ENCODE measurements around the gene TTC4.

The TTC4 gene

DNA sequence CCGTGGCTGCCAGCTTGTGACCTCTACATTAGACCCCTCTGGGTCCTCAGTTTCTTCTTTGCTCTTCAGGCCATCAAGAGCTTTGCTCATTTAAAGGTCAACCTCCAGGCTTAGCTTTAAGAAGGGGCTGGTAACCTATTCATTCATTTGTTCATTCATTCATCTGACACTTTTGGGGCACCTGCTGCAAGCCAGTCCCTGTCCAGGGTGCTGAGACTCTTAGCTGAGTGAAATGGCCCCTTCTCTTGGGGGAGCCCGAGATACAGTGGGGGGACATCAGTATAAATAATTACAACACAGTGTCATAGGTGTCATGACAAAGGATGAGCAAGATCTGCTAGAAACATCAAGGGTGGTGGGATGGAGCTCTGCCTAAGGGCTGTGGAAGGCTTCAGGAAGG is 10.5 kb upstream of the TTC4 start:
- no peak for DNase-seq

DNA sequence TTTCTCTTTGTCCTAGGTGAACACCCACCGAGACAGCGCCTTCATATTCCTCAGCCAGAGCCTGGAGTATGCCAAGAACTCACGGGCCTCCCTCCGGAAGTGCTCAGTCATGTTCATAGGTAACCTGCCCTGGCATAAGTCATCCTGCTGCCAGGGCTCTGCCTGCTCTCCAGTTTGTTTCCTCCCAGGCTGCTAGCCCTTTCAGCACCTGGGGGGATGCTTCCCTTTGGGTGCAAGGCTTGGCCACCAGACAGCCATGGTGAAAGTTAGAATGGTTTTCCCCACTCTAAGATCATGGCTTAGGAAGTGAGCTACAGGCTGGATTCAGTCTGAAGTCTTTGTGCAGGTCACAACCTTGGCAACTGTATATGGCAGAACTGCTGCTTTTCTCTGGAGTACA is 9.2 kb upstream of the TTC4 start:
- no peak for DNase-seq

DNA sequence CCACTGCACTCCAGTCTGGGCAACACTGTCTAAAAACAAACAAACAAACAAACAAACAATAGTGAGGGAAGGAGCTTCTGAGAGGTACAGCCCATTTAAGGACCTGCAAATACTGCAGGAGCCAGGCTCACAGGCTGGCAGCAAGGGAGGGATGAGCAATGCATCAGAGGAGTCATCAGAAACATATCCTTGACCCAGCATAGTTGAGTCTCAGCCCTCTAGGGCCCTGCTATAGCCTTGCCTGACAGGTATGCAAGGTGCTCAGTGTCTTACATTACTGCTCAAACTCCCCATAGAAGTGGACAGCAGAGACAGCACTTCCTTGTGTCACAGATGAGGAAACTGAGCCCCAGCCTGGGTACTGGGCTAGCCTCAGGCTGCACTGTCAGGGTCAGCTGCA is 7.3 kb upstream of the TTC4 start:
- DNase-seq: no peak

DNA sequence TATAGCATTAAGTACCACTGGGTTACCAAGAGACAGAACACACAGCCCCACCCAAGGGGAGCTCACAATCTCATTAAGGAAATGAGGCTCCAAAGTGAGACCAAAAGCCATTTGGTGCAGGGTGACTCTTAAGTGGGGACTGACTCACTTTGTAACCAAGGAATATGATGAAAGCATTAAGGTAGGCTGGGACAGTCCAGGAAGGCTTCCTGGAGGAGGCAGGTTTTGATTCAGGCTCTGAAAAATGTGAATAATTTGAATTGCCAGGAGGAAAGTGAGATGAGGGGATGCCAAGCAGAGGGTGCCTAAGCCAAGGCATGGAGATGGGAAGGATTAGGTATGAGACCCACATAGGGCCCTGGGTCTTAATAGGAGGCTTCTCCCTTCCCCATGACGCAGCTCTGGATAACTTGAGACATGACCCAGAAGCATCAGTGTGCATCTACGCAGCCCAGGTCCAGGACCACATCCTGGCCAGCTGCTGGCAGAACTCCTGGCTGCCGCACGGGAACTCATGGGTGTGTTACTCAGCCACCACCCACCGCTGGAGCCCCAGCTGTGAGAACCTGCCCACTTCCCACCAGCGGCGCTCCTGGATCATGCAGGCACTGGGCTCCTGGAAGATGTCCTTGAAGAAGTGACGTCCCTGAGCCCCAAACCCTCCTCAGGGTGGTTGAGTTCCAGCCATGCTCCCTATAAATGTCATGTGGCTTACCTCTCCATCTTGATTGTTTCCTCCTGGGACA is 5.9 kb upstream of the TTC4 start:
- no peak for DNase-seq

DNA sequence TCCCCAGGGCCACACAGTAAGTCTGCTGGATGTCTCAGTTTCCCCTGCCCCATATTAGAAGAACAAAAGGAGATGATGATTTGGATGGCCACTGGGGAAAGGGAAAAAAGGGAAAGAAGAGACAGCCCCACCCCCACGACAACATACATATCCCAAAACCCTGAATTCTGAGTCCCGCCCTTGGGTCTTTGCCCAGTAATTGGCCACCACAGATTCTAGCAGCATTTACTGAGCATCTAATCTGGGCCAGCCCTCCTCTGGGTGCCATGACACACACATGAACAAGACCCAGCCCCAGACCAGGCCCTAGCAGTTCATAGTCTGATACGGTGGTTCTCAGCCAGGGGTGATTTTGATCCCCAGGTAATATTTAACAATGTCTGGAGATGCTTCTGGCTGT is 5.2 kb upstream of the TTC4 start:
- no peak for DNase-seq

DNA sequence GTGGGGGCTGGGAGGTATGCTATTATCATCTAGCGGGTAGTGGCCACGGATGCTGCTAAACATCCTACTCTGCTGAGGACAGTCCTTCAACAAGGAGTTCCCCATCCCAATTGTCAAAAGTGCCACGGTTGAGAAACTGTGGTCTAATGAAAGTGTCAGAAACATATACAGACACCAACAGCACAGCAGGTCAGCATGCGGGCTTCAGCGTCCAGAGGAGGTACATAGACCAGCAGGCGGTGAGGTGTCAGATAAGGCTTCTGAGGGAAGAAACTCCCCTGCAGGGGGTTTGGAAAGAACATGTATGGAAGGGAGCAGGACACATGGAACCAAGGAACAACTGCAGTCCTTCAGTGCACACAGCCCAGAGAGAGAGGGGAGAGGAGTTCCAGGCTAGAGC is 4.8 kb upstream of the TTC4 start:
- DNase-seq: no peak

DNA sequence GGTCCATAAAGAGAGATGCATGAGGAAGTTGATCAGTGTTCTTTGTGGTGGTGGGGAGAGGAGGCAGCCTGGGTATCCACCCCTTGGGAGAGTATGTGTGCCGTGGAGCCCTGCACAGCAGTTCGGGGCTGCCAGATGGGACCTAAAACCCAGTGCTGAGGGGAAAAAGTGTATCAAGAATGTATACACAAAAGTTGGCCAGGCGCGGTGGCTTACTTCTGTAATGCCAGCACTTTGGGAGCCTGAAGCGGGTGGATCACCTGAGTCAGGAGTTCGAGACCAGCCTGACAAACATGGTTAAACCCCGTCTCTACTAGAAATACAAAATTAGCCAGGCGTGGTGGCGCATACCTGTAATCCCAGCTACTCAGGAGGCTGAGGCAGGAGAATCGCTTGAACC is 4.1 kb upstream of the TTC4 start:
- DNase-seq: no peak

DNA sequence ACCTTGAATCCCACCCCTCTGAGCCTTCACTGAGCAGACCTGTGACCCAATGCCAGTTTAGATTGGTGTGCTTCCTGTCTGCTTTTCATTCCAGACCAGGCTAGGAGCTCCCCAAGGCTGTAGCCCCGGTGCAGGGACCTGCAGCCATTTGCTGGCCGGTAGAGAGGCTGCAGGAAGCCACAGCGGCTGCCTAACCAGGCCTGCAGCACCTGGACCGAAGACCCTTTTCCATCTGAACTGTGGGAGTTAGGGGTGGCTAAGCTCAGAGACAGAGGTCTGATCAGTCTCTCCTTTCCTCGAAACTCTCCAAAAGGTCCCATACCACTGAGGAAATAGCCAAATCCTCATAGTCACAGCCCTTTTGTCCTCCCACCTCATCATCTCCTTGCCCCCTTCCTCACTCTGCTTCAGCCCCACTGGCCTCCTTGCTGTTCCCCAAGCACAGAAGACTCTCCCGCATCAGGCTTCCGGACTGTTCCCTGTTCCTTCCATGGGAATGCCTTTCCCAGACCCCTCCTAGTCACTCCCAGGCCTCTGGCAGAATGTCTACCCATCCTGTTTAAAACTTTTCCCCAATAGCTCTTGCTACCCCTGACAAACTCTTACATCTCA is 674 bp upstream of the TTC4 start:
- no peak for DNase-seq

DNA sequence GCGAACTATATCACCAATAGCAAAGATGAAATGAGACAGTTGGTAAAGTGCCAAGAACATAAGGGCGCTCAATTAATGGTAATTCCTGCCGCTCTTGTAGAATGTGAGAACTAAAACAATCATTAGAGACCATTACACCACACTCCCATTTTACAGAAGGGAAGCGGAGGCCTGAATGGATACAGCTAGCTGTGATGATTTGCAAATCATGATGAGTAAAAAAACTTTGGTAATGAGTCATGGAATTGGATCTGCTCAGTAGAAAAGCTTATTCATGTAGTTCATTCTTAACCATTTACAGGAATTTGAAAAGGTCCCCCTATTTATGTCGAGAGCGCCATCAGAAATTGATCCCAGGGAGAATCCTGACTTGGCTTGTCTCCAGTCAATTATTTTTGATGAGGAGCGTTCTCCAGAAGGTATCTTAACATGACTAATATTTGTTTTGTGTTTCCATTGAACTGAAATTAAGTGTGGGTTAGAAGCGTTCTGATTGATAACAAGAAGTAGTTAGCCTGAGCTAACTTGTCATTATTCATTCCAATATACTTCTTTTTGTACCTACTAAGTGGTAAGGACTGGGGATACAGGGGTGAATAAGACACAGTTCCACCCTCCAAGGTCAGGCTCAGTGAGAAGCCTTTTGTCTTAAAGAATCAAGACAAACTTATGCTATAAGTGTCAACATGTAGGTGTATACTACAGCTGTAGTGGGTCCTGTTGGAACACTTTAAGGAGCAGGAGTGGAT is 812 bp downstream of the TTC4 start:
- DNase-seq: peak; percentile 60 to 88 (median 77)

DNA sequence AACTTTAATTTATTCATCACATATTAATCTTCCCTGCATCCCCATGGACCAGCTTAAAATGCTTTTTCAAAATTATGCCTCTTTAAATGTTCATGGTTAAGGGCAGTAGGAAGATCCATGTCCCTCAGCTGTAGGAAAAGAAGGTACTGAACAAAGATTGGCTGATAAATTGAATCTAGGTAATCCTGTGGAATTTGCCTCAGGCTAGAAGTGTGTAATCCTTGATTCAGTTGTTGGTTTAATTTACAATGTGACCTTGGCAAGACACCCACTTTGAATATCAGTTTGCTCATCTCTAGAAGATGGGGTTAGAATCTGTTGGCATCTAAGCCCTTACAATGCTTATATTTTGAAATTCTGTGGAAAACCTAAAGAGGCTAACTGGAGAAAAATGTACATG is 6.1 kb downstream of the TTC4 start:
- no peak for DNase-seq

DNA sequence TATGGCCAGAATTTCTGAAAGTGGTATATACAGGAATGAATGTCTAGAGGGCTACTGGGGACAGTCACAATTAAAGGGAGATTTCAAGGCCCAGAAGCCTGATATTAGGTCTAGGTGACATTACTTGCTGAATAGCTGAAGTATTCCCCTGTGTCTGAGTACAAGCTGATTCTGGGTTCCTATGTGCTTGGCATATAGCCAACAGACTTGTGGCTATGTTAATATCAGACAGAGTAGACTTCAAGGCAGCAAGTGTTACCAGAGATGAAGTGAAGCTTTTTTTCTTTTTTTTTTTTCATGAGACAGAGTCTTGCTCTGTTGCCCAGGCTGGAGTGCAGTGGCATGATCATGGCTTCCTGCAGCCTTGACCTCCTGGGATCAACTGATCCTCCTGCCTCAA is 8.3 kb downstream of the TTC4 start:
- DNase-seq: no peak

DNA sequence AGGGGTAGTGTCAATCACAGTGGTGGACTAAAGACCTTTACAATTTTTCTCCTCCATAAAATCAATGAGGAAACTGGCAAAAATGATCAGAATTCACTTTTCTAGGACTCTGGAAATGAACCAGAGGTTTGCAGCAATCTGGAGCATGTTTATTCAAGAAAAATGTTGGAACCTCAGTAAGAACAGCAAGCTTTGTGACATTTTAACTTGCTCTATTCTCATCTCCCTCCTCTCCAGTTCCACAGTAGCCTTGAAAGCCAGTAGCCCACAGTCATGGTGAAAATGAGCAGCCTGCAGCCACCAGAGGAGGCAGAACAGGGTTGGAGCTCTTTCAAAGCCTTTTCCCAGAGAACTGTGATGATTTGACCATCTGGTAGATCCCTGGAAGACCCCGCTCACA is 9.1 kb downstream of the TTC4 start:
- no peak for DNase-seq

DNA sequence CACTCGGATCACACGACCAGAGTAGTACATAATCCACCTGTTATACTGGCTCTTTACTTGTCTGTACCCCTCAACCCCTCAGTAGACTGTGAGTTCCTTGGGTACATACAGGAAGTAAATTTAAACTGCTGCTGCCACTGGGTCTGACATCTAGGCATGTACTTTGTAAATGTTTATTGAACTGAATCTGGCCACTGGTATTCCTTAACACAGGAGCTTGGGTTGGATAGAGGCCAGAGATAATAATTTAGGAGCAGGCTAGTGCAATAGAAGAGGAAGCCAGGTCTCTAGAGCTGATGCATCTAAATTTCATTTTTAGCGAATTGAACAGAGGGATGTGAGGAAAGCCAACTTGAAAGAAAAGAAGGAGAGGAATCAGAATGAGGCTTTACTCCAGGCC is 12.4 kb downstream of the TTC4 start:
- DNase-seq: no peak

DNA sequence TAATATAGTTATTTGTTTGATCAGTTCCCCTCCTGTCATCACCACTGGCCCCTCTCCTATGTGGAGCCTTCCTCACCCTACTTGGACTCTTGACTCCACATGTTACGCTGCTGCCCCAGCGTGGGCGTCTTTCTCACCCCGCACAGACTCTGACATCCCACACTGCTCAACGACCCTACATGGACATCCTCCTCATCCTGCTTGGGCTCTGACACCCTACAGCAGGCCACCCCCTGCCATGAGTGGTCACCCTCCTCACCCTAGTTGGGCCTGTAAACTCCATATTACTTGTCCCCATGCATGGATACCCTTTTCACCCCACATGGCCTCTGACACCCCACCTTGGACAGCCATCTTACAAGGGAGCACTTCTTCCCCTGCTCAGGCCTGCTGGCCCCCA is 21.0 kb downstream of the TTC4 start:
- no peak for DNase-seq

DNA sequence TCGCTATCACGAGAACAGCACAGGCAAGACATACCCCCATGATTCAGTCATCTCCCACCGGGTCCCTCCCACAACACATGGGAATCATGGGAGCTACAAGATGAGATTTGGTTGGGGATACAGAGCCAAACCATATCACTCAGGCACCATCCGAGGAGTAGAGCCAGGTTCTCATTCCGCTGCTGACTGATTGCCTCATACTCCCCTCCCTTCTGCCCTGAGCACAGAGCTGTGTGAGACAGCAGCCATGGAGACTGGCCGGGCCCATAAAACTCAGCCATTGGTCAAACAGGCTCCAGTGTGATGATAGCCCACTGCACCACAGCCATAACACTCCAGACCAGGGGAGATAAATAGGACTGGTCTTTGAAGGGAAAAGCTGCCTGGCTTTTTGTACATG is 22.6 kb downstream of the TTC4 start:
- no peak for DNase-seq

DNA sequence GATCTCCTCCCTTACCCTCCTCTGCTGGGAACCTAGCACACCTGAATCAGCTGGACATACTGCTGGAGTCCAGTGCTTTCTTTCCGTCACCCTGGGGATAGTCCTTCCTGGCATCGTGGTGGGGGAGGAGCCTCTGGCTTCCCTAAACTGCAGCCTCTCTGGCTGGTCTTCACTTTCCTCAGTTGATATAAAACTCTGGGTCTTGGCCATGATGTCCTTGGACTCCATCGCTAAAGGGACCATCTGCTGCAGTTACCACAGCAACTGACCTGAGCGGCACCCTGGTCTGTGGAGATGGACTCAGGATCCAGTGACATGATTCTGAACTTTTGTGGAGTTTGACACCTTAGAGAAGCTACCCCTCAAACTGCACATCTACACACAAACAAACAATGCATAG is 25.9 kb downstream of the TTC4 start:
- DNase-seq: no peak

DNA sequence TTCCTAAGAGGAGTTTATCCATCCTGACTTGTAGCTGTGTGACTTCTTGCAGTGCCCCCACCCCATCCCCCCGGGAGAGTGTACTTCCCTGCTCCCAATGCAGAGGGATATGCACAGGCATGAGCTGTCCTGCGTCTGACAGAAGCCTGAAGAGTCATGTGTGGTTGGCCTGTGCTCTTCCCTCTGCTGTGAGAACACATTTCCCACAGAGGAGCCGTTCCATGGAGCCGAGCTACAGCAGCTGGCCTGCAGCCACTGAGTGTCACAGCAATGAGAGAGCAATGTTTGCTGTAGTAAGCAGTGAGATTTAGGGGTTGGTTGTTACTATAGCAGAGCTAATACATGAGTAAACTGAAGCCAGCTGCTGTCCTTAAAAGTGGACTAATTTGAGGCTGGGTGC is 26.6 kb downstream of the TTC4 start:
- no peak for DNase-seq

DNA sequence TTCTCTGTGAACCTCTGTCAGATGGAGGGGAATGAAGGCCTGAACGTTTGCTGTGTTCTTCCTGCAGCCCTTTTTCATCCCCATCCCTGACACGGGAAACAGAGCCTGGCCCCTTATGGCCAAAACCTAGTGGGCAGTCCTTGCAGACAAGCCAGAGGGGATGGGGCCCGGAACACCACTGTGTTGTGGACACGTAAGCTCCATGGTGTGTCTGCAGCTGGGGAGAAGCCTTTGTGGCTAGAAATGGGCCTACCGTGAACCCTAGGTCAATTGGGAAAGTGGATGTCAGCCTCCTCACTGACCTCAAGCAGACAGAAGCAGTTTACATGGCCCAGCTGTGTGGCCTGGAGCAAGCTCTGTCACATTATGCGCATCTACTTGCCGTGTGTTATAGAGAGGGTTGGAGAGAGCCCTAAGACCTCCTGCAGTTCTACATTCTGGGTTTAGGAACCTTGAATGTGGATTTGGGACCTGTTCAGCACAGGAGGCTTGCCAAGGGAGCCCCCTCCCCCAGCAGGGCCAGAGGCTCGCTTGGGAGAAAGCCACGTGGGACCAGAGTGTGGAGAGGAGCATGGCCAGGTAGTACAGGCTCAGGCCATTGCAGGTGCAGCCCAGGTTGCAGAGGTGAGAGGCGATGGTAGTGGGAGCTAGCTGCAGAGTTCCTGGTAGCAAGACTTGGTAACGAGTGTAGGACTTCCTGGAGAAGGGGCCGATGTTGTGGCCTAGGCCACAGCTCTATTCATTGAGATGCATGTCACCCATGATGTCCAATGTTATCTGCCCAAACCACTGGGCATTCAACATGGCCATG is 28.0 kb downstream of the TTC4 start:
- DNase-seq: no peak

DNA sequence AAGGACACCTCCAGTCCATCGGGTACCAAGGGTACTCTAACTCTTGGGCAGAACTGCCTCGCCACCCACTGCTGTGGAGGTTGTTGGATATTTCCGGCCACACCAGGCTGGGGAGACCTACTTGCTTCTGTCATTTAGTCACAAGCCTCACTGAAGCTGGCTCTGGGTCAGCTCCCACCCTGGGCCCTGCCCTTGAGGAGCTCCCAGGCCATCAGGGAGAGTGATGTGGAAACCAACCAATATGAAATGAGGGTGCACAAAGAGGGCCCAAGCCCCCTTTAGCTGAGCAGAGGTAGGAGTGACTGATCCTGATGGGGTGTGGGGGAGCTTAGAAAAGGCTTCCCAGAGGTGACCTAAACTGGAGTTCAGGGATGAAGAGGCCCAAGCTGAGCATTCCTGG is 29.0 kb downstream of the TTC4 start:
- DNase-seq: no peak

DNA sequence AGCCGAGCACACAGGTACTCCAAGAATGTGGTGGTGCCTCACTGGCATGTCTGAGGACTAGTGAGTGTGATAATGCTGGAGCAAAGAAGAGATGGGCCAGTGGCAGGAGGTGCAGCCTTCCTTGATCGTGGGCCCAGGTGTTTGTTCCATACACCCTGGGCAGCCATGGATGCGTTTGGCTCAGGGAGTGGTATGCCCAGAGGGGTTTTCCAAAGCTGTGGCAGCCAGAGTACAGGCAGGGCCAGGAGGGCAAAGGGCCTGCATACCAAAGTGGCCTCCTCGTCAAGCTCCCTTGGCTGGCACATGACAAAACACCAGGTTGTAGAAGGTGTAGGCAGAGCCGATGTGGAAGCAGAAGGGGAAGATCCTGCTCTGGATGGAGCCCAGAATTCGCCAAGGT is 29.6 kb downstream of the TTC4 start:
- DNase-seq: no peak

DNA sequence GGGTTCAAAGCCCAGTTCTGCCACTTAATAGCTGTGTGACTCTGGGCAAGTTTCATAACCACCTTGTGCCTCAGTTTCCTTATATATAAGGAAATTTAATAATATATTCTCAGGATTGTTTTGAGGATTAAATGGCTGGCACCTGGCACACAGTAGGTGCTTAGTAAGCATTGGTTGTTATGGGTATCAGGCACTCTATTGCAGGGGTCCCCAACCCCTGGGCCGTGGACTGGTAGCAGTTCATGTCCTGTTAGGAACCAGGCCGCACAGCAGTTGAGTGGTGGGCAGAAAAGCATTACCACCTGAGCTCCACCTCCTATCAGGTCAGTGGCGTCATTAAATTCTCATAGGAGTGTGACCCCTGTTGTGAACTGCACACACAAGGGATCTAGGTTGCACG is 30.2 kb downstream of the TTC4 start:
- no peak for DNase-seq

DNA sequence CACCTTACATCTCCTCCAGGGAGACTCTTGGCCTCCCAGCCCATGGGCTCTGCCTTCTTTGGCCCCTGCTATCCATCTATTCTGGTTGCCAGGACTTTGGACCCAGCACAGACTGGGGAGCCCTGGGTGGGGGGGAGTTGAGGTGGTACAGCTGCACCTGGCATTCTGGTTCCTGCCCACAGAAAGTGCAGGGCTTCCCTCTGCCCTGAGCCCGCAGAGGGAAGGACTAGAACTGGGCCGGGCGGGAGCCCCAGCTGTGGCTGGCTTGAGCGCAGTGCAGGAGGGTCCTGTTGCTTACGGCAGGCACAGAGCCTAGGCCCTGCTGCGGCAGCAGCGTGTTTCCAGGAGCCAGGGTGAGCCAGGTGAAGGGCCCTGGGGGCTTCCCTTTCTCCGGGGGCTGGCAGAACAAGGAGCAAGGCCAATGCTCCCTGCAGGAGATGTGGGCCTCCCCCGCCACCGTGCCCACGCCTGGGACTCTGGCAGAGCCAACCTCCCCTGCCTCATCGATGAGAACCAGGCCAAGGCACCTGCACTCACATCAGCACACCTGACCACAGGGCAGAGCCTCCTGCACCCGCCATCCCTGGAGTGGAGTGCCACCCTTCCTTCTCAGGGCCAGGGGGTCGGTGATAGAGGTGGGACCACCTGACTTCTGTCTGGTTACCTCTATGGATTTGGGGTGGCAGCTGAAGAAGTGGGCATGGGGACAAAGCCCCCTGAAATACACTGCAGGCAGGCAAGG is 32.6 kb downstream of the TTC4 start:
- no peak for DNase-seq

DNA sequence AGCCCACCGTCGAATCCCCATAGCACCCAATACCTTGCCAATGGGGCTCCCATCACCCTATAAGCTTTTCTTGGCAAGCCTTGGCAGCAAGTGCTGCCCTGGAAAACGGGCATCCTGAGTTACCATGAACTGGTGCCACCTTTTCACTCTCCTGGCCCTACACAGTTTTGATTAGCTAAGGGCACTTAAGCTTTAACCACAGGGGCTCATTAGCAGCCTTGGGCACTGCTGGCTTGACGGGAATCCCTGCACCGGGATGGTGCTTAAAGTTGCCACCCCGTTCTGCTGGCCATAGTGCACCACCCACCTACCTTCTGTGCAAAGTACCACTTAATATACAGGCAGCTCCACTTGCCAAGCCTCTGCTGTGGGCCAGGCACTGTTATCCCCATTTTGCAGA is 34.9 kb downstream of the TTC4 start:
- no peak for DNase-seq
